Measurements from ENCODE around the gene CUBN.

Gene CUBN

GRCh38 chr10:17144032-17144431, 14.4 kb upstream of the CUBN start:
- TF ChIP-seq, protein P1, sequence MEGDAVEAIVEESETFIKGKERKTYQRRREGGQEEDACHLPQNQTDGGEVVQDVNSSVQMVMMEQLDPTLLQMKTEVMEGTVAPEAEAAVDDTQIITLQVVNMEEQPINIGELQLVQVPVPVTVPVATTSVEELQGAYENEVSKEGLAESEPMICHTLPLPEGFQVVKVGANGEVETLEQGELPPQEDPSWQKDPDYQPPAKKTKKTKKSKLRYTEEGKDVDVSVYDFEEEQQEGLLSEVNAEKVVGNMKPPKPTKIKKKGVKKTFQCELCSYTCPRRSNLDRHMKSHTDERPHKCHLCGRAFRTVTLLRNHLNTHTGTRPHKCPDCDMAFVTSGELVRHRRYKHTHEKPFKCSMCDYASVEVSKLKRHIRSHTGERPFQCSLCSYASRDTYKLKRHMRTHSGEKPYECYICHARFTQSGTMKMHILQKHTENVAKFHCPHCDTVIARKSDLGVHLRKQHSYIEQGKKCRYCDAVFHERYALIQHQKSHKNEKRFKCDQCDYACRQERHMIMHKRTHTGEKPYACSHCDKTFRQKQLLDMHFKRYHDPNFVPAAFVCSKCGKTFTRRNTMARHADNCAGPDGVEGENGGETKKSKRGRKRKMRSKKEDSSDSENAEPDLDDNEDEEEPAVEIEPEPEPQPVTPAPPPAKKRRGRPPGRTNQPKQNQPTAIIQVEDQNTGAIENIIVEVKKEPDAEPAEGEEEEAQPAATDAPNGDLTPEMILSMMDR (IDR thresholded peaks at IDR 0.05; ENCODE audit: low read depth, low read length), result no peak

GRCh38 chr10:17143055-17143690, 13.6 kb upstream of the CUBN start:
- TF ChIP-seq, protein P1 (IDR thresholded peaks at IDR 0.05; ENCODE audit: low read depth, low read length), result no peak
- no peak overlapping the region for H3K4me3 ChIP-seq (ENCODE audit: low read depth, low read length)

More at GRCh38 chr10:17144032-17144431, 14.4 kb upstream of the CUBN start:
- H3K4me3 ChIP-seq (ENCODE audit: low read depth, low read length), result no peak overlapping the region

DNA sequence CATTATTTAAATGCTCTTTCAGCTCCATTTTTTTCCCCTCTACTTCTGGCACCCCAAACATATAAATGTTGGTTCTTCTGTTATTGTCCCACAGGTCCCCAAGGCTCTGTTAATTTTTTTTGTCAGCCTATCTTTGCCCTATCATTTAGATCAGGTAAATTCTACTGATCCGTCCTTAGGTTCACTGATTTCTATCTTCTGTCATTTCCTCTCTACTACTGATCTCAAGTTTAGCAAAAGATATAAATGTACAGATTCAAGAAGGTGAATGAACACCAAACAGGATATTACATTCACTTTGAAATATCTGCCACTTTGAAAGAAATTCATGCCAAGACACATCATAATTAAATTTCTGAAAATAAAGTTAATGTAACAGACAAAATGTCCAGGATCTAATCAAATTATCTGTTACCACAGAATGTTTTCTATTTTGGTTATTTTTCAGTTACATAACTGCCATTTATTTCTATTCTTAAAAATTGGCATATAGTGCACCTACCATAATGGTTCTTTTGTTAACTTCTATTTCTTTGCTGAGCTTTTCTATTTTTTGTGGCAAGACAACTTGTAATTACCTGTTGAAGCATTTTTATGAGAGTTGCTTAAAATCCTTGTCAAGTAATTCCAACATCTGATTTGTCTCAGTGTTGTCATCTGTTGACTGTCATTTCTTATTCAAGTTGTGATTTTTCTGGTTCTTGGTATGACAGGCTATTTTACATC, 12.1 kb upstream of the CUBN start:
- H3K4me3 ChIP-seq (ENCODE audit: low read depth, low read length), result no peak overlapping the region
- TF ChIP-seq, protein P1 (IDR thresholded peaks at IDR 0.05; ENCODE audit: low read depth, low read length), result no peak

DNA sequence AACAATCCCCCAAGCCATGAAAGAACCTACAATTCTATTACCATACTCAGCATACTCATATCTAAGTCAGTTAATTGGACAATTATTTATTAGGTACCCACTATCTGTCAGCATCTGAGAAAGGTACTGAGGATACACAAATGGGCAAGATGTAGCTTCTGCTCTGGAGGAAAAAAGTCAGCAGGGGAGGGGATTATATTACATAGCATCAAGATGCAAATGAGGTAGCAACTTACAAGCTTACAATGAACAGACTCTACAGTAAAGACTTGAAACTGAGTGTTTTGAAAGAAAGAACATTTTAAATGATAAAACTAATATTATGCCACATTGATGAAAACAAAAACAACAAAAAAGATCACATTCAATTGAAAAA, 10.8 kb upstream of the CUBN start:
- TF ChIP-seq, protein P1 (IDR thresholded peaks at IDR 0.05; ENCODE audit: low read depth, low read length), result no peak

GRCh38 chr10:17138460-17139042, 8.9 kb upstream of the CUBN start:
- TF ChIP-seq, protein P1 (IDR thresholded peaks at IDR 0.05; ENCODE audit: low read depth, low read length), result no peak
- no peak overlapping the region for H3K4me3 ChIP-seq (ENCODE audit: low read depth, low read length)

More for the DNA sequence above, 10.8 kb upstream of the CUBN start:
- no peak overlapping the region for H3K4me3 ChIP-seq (ENCODE audit: low read depth, low read length)

- no peak overlapping the region for H3K4me3 ChIP-seq (ENCODE audit: low read depth, low read length)
Measured at GRCh38 chr10:17134737-17135260, 5.2 kb upstream of the CUBN start.

More at GRCh38 chr10:17134737-17135260, 5.2 kb upstream of the CUBN start:
- TF ChIP-seq, protein P1 (IDR thresholded peaks at IDR 0.05; ENCODE audit: low read depth, low read length), result no peak
